Activated CD8-positive, alpha-beta memory T cell treated with anti-CD3 and anti-CD28 coated beads, Interleukin-2, amount 50 U/mL, for 4 hours (primary cell): ENCODE data around the gene PLEKHH2.
"Not testable (repeated sequence)": the region's sequence is repeated elsewhere in the genome, so short reads cannot be mapped to it uniquely, and the experiment has no call there.

Source experiments
- DNase-seq: peaks from one replicate; pipeline ENCODE4 v3.0.0-alpha.2; 2020

Gene PLEKHH2

DNA sequence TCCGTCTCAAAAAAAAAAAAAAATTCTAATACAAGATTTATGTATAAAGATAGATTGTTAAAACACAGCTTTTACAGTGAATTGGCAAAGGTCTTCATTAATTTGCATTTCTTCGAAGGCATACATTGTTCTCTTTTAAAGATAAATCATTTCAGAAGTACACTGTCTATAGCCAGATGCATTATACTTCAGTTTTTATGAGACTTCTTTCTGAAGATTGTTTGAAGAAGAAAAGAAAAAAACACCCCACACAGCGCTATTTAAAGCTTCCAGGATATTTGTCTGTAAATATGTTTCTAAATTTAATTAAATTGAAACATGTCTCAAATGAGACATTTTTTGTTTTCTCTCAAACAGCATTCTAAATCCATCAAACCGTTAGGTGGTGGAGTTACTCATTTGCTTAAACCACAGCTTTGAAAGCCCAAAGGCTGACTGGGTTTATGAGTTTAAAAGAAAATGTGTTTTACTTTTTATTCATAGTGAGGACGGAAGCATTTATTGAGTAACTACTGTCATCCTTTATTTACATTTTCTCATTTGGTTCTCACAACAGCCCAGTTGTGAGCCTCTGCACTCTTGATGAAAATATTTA, 81.6 kb downstream of the PLEKHH2 start:
- no peak for DNase-seq

DNA sequence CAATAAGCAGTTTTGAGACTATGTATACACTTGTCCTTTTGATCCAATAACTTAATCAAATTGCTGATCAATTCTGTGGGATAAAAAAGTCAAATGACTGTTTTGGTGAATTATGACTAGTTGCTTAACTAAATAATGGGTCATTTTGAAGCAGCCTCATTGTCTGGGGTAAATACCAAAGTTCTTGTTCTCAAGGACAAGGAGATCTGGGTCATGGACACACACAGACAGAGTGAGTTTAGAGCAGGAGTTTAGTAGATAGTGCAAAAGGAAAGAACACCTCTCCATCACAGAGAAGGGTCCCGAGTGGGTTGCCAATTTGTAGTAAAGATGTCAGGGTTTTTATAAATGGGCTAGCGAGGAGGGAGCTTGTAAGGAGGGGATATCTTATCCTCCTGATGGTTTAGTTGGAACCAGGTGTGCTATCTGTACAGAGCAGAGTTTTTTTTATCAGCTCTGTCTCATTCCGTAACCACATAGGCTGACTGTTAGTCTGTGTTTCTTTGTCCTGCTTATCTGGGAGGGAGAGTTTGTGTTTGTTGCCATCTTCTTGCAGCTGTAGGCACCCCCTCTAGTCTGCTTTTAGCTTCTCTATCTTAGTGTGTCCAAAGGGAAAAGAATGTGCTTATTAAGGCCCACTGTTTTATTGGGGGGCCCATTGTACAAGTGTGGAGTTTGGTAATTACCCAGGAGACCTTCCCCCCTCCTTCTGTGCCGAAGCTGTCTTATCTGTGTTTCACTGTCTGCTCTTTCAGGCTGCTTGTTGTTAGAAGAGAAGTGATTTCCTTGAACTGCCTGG, 87.9 kb downstream of the PLEKHH2 start:
- no peak for DNase-seq

DNA sequence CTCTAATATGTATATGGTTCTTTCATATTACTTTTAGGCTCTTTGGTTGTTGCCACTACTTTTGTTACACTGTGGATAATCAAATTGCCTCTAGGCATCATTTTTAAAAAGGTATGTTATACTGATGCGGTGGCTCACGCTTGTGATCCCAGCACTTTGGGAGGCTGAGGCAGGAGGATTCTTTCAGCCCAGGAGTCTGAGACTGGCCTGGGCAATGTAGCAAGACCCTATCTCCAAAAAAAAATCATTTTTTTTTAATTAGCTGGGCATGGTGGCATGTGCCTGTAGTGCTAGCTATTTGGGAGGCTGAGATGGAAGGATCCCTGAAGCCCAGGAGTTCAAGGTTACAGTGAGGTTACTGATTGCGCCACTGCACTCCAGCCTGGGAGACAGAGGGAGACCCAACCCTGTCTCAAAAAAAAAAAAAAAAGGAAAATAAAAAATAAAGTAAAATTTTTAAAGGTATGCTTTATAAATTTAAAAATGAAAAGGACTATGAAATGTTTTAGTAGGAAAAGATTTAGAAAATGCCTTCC, 88.7 kb downstream of the PLEKHH2 start:
- DNase-seq: no peak

DNA sequence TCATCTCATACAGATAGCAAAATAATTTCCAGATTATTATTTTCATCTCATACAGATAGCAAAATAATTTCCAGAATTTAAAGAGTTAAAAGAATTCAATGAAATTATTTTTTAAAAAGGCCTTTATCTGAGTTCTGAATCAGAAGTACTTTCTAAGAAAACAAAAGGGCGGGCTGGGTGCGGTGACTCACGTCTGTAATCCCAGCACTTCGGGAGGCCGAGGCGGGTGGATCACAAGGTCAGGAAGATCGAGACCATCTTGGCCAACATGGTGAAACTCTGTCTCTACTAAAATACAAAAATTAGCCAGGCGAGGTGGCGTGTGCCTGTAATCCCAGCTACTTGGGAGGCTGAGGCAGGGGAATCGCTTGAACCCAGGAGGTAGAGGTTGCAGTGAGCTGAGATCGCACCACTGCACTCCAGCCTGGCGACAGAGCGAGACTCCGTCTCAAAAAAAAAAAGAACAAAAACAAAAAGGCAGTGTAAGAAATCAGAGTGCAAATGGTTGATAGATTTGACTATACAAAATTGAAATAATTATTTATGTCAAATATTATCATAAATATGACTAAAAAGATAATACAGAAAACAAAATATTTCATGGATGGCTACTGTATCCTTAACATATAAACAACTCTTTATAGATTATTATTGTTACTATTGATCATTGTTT, 90.0 kb downstream of the PLEKHH2 start:
- not testable (repeated sequence) for DNase-seq

DNA sequence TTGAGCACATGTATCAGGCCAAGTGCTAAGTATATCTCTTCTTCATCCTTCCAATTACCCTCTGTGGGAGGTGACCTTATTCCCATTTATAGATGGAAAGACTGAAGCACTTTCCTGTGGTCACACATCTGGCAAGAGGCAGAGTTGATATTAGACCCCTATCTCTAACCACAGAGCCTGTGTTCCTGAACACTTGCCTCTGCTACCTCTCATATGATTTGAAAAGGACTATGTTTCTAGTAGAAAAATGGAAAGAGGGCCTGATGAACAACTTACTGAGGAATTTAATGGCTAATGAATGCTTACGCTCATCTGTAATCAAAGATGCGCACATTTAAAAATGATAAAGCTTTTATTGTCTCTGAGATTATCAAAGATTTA, 90.6 kb downstream of the PLEKHH2 start:
- no peak for DNase-seq

DNA sequence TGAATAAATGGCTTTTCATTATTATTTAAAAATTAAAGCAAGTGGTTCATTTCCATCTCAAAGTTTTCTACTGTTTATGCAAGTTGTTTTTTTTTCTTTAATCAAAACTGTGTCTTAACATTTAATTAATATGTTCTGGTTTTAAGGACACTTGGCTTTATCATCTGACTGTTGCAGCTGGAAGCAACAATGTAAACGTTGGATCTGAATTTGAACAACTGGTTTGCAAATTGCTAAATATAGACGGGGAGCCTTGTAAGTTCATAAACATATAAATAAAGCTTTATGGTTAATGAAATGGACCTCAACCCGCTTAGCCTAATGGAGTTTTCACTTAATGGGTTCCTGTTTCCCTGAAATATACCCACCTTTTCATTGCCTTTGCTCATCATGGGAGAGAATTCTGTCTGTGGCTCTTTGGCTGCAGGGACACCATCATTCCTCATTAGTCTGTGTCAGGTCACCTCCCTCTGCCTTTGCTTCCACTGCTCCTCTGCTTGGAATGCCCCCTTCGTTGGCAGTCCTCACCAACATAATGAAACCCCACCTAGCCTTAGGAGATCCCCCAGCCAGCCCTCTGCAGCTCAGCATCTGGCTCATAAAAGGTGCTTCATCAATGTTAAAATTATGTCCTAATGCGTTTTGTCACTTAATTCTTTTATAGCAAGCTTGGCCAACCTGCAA, 92.6 kb downstream of the PLEKHH2 start:
- DNase-seq: no peak

DNA sequence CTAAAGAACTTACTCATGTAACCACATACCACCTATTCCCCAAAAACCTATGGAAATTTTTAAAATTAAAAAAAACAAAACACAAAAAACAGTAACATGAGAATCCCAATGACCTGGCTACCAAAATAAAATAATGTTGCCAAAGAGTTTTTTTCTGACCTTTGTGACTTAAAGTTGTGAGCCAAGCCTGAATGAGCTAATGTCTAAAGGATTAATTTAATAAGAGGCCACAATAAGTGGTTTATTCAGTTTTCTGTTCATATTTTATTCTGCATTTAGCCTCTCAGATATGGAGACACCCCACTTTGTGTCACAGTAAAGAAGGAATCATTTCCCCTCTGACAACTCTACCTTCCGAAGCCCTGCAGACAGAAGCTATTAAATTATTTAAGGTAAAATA, 94.2 kb downstream of the PLEKHH2 start:
- DNase-seq: no peak

DNA sequence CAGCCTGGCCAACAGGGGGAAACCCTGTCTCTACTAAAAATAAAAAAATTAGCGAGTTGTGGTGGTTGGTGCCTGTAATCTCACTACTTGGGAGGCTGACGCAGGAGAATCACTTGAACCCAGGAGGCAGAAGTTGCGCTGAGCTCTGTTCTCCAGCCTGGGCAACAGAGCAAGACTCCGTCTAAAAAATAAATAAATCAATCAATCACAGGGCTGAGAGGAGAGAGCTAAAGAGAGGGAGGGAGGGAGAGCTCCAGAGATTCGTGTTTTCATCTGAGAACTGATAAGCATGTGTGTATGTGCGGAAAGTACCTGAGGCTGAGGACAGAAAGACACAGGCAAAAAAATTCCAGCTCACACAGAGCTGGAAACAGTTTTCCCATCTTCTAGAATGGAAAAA, 99.6 kb downstream of the PLEKHH2 start:
- no peak for DNase-seq

DNA sequence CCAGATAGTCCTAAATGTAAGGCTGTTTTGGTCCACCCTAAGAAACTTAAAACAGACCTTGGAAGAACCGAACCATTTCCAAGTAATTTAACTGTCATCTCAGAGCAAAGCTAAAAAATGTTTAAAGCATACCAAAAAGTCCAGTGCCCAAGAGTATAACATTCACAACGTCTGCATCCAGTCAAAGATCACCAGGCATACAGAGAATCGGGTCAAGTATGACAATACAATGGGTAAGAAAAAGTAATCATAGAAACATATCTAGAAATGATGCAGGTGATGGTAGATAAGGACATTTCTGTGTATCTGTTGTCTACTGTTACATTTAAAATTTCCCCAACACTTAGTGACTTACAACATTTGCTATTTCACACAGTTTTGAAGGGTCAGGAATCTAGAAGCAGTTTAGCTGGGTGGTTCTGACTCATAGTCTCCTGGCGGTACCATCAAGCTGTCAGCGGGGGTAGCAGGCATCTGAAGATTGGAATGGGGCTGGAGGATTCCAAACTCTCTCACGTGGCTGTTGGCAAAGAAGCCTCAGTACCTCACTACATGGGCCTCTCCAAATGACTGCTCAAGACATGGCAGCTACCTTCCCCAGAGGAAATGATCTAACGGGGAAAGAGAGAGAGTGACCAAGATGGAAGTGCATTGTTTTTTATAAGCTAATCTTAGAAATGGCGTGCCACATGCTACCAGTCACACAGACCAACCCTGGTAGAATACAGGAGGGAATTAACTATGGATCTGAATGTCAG, 100.2 kb downstream of the PLEKHH2 start:
- no peak for DNase-seq

DNA sequence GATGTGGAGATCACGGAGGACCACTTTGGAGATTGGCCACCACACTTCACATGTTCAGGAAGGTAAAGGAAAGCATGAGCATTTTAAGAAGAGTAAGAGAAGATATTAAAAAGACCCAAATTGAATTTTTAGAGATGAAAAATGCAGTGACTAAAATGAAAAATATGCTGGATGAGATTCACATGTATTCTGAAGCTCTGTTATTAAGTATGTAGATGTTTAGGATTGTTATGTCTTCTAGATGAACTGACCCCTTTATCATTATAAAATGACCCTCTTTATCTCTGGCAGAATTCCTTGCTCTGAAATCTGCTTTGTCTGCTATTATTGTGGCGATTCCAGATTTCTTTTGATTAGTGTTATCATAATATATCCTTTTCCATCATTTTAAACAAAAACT, 100.8 kb downstream of the PLEKHH2 start:
- no peak for DNase-seq

DNA sequence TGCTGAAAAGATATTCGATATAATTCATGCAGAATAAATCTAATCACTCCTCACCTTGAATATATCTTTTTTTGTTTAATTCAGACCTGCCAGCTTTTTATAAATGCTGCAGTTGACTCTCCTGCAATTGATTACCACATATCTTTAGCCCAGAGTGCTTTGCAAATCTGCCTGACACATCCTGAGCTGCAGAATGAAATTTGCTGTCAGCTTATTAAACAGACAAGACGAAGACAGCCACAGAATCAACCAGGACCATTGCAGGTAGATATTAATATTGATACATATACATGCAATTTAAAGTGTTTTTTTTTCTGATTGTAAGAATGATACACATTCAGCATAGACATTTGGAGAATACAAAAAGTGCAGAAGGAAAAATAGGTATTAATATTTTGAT, 101.2 kb downstream of the PLEKHH2 start:
- no peak for DNase-seq

DNA sequence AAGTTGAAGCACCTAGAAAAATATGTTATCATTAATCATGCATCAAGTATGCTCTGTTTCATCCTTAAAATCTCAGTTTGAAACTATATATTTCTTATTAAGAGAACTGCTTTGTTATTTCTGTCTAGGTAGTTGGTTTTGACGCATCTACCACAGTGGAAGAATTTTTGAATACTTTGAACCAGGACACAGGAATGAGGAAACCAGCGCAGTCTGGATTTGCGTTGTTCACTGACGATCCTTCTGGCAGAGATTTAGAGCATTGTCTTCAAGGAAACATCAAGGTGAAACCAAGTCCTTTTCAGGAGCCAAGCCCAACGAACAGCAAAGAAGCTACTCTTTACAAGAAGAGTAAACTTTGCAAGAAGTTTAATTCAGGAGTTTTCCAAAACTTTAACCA, 106.6 kb downstream of the PLEKHH2 start:
- no peak for DNase-seq

DNA sequence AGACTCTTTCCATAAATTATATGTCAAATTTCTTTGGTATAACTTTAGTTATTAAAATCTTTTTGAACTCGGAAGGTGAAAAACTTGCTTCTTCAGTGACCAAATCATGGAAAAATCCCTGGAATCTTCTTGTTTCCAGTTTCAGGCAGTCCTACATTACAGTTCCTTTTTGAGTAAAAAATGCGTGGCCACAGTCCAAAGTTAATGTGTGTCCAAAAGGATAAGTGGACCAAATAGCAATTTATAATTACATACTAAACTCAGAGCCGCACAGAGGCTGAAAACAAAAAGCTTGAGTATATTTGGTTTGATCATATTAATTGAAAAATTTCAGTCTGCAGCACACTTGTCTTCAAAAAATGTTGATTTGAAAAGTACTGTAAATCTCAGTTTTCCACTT, 108.4 kb downstream of the PLEKHH2 start:
- DNase-seq: no peak

DNA sequence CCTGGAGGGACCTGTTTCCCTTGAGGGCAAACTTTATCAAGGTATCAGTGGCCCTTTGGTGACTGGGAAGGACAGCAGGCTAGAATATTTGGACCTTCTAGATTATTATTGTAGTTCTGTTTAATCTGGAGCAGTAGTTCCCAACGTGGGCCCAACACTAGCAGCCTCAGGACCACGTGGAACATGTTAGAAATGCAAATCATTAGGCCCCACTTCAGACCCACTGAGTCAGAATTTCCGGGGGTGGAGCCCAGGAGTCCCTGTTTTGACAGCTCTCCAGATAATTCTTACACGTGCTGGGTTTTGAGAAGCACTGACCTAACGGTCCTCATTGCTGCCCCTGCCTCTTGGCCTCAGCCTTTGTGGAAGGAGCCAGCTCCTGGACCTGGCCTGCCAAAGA, 111.3 kb downstream of the PLEKHH2 start:
- DNase-seq: no peak

DNA sequence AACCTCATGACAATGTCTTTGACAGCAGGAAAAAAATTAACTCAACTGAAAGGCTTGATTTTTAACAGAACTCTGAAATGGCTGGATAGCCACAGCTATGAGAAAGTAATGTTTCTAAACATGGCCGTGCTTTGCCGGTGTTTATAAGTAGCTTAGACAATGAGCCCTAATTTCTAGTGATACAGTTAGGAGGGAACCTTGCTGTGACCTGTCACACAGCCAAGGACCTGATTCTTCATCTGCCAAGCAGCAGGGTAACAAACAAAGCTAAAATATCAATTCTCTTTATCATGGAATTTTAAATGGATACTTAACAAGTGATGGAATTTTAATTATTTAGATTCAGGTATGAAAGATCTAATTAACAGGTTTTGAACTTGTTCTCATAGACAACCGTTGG, 112.5 kb downstream of the PLEKHH2 start:
- DNase-seq: no peak

DNA sequence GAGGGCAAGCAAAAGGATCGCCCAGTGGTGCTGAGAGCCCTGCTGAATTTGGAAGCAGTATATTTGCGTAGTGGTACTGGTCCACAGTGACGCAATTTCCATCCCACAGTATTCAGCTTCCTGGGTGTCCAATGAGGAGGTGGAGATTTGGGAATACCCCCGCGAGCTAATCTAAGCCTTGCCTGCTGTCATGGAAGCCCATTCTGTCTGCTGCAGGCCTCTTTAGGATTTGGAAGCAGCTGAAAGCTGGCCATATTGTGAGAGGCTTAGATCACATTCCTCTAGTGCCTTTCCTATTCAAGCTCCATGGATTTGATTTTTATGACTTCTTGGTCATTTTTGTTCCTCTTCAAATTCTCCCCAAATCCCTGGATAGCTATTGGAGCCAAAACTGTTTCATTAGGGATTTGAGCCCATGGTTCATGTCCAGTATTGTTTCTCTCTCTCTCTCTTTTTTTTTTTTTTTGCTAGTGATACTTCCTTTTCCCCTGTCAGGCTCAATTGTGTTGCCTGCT, 114.5 kb downstream of the PLEKHH2 start:
- DNase-seq: no peak

DNA sequence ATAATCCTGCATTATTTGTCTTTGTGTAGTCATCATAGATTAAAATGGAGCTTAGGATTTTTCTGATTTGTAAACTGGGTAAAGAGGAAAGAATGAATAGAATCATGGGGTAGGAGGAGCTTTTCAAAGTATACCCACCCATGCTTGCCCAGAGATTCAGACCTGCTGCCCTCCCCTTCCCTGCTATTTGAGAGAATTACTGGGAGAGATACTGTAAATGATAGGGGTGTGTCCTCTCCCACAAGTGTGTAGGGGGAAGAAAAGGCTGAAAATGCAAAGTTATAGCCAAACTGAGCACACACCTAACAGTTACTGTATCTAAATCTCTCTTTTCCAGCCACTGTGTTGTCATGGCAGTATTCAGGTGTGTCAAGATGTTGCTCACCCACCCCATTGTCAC, 115.2 kb downstream of the PLEKHH2 start:
- no peak for DNase-seq

DNA sequence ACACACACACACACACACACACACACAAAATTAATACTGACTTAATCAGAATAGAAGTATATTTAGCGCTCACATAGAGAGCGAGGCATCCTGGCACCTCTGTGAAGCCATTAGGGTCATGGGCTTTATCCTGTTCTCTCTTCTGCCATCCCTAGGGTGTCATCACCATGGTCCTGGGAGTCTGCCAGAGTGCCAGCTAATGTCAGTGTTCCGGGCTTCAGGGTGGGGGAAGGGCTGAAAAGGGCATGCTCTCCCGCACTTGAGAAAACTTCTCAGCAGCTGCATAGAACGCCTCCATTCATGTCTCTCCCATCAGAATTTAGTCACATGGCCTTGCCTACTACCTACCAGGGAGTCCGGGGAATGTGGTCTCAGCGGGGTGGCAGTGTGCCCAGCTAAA, 117.1 kb downstream of the PLEKHH2 start:
- DNase-seq: no peak

DNA sequence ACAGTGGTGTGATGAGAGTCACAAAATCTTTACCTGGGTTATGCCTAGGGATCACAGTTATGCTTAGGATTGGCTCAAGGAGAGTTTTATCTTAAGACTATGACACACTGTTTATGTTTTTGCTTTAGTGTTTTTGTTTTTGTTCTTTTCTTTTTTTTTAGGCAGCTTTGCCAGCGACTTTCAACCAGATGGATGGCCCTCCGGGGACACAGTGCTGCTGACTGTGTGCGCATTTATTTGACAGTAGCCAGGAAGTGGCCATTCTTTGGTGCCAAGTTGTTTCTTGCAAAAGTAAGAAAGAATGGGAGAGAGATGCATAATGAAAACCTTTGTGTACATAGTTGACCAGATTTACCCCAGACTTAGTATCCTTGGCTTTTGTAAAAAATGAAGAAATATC, 121.7 kb downstream of the PLEKHH2 start:
- DNase-seq: no peak

DNA sequence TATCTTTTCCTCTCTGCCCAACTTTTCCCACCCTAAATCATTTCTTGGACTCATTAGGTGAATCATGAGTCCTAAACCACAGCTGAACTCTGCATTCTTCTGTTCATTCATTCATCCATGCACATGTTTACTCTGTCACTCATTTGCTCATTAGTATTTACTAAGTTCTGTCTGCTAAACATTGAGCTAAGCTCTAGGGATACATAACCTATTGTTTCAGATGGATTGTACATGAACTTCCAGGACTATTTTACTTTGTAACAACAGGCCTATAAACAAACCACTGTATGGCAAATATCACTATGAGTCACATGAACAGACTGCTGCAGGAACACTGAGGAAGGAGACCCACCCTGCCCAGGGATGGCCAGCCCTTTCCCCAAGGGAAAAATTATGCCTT, 122.1 kb downstream of the PLEKHH2 start:
- no peak for DNase-seq

DNA sequence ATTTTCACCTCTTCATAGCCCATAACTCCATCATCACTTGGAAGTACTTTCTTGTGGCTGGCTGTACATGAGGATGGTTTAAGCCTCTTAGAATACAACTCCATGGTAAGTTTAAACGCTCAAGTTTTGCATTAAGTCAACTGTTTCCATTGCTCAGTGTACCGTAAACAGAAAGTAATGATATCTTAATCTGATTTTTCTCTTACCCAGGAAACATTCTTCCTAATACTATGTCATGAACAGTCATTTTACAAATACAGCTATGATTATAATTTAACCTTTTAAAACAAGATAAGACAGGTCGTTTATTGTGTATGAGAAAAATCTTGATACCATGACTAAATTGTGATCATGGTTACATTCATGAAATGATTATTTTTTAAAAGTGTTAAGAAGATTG, 125.2 kb downstream of the PLEKHH2 start:
- no peak for DNase-seq

DNA sequence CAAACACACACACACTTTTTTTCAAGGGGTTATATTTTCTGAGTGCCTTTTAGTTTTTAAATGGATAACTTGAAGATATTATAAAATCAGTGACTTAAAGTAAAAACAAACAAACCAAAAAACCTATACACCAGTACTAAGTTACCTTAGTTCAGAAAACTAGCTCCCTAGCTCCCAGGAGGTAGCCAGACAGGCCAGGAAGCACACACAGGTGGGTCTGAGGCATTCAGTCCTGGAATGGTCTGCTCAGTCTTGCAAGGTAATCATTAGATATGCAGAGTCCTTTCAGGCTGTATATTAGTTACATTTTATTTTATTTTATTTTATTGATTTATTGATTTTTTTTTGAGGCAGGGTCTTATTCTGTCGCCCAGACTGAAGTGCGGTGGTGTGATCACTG, 126.0 kb downstream of the PLEKHH2 start:
- no peak for DNase-seq
